ENCODE data around the gene CELA1. TPM values are rescaled to one million over a fixed set of nuclear protein-coding genes. Genes with fewer than 3 reads are reported as not detected.
"Not testable (repeated sequence)": the region's sequence is repeated elsewhere in the genome, so short reads cannot be mapped to it uniquely, and the experiment has no call there.

Gene CELA1
- polyA plus RNA-seq, 1 of the 3 experiments (the other 2 are of a cell fraction), result 0.05 TPM

- no peak overlapping the region for H3K9ac ChIP-seq
- H4K20me1 ChIP-seq (ENCODE audit: insufficient read depth), result no peaks in the 10 kb centered on the region
- DNase-seq, result no peak
- H3K9me3 ChIP-seq, result no peaks in the 10 kb centered on the region
- no peak overlapping the region for H2AFZ ChIP-seq (ENCODE audit: low read depth)
- H3K4me3 ChIP-seq (ENCODE audit: low read depth in 2 of 2, low read length in 1 of 2), result no peak overlapping the region
- no peaks in the 10 kb centered on the region for H3K27me3 ChIP-seq (ENCODE audit: insufficient read depth)
- H3K27ac ChIP-seq (ENCODE audit: low read depth in 2 of 2, low read length in 1 of 2), result no peak overlapping the region
- POLR2A ChIA-PET, result no interaction called here
- peaks cover 0 to 2% of the 10 kb centered on the region in 2 experiments; a peak in 1 of 4 replicates for H3K4me1 ChIP-seq (ENCODE audit: control insufficient read depth in 1 of 2, insufficient read depth in 2 of 2, low read depth in 1 of 2, low read length in 1 of 2)
- CTCF ChIA-PET, result interaction anchor here (0.8 to 0.9 kb wide), 2 partner anchors 28 to 101 kb away, joined by 3 read pairs; partner anchors contain the start of gene POU6F1
- TF ChIP-seq JUND (IDR thresholded peaks at IDR 0.05) (no peak), IRF3 (IDR thresholded peaks at IDR 0.05; ENCODE audit: low read depth, low read length) (no peak)
- TF ChIP-seq, protein P1, sequence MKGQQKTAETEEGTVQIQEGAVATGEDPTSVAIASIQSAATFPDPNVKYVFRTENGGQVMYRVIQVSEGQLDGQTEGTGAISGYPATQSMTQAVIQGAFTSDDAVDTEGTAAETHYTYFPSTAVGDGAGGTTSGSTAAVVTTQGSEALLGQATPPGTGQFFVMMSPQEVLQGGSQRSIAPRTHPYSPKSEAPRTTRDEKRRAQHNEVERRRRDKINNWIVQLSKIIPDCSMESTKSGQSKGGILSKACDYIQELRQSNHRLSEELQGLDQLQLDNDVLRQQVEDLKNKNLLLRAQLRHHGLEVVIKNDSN (IDR thresholded peaks at IDR 0.05; ENCODE audit: borderline replicate concordance, low read depth), result no peak
- TF ChIP-seq, protein P2, sequence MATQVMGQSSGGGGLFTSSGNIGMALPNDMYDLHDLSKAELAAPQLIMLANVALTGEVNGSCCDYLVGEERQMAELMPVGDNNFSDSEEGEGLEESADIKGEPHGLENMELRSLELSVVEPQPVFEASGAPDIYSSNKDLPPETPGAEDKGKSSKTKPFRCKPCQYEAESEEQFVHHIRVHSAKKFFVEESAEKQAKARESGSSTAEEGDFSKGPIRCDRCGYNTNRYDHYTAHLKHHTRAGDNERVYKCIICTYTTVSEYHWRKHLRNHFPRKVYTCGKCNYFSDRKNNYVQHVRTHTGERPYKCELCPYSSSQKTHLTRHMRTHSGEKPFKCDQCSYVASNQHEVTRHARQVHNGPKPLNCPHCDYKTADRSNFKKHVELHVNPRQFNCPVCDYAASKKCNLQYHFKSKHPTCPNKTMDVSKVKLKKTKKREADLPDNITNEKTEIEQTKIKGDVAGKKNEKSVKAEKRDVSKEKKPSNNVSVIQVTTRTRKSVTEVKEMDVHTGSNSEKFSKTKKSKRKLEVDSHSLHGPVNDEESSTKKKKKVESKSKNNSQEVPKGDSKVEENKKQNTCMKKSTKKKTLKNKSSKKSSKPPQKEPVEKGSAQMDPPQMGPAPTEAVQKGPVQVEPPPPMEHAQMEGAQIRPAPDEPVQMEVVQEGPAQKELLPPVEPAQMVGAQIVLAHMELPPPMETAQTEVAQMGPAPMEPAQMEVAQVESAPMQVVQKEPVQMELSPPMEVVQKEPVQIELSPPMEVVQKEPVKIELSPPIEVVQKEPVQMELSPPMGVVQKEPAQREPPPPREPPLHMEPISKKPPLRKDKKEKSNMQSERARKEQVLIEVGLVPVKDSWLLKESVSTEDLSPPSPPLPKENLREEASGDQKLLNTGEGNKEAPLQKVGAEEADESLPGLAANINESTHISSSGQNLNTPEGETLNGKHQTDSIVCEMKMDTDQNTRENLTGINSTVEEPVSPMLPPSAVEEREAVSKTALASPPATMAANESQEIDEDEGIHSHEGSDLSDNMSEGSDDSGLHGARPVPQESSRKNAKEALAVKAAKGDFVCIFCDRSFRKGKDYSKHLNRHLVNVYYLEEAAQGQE (IDR thresholded peaks at IDR 0.05; ENCODE audit: low read depth, low read length), result no peak
- no peaks in the 10 kb centered on the region for H3K36me3 ChIP-seq (replicated peaks in 1 of 2; ENCODE audit: control insufficient read depth in 1 of 2, insufficient read depth in 2 of 2, low read length in 1 of 2)
- H3K79me2 ChIP-seq (ENCODE audit: insufficient read depth), result no peaks in the 10 kb centered on the region
- WGBS (ENCODE audit: low lambda C conversion rate), result 76% methylated on average over 3 of the region's 3 CpGs
- no peaks in the 10 kb centered on the region for H3F3A ChIP-seq (replicated peaks; ENCODE audit: insufficient read depth)
- H3K9me2 ChIP-seq, result no peaks in the 10 kb centered on the region
- H3K4me2 ChIP-seq, result no peak overlapping the region
Measured at GRCh38 chr12:51318846-51319599, 27.5 kb downstream of the CELA1 start.

DNA sequence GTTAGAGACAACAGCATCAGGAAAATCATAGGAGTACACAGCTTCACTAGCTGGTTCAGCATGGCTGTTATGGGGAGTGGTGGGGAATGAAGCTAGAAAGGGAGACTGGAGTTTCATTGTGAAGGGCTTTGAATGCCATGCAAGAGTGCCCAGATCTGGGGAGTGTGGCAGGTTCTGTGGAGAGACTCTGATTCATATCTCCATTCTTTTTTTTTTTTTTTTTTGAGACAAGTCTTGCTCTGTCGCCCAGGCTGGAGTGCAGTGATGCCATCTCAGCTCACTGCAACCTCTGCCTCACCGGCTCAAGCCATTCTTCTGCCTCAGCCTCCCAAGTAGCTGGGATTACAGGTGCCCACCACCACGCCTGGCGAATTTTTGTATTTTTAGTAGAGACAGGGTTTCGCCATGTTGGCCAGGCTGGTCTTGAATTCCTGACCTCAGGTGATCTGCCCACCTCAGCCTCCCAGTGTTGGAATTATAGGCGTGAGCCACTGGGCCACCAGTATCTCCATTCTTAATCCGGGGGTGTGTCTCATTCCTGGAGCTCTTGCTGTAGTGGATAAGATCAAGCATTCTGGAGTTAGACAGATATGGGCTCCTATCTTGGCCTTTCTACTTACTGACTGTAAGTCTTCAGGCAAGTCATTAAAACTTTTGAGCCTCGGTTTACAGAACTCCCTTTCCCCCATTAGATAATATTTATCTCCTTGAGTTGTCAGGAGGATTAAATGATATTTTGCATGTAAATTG, 28.2 kb downstream of the CELA1 start:
- not testable (repeated sequence) for H3K27me3 ChIP-seq (ENCODE audit: insufficient read depth); DNase-seq; H4K20me1 ChIP-seq (ENCODE audit: insufficient read depth); H3K4me1 ChIP-seq (ENCODE audit: control insufficient read depth in 1 of 2, insufficient read depth in 2 of 2, low read depth in 1 of 2, low read length in 1 of 2); H3K36me3 ChIP-seq (replicated peaks in 1 of 2; ENCODE audit: control insufficient read depth in 1 of 2, insufficient read depth in 2 of 2, low read length in 1 of 2); H2AFZ ChIP-seq (ENCODE audit: low read depth); H3F3A ChIP-seq (replicated peaks; ENCODE audit: insufficient read depth); H3K9me3 ChIP-seq; H3K4me2 ChIP-seq; H3K27ac ChIP-seq (ENCODE audit: low read depth in 2 of 2, low read length in 1 of 2); H3K9me2 ChIP-seq; H3K9ac ChIP-seq; H3K4me3 ChIP-seq (ENCODE audit: low read depth in 2 of 2, low read length in 1 of 2); H3K79me2 ChIP-seq (ENCODE audit: insufficient read depth)
- ChIA-PET CTCF (interaction anchor here (0.8 kb wide), 1 partner anchor 100 kb away, joined by 3 read pairs; the partner anchor contains the start of gene POU6F1), POLR2A (interaction anchor here (0.6 kb wide), 1 partner anchor 15 kb away, joined by 4 read pairs; no protein-coding TSS in a partner anchor)
- 91% methylated on average over 8 of the region's 8 CpGs for WGBS (ENCODE audit: low lambda C conversion rate)

Data from SK-N-SH (cell line).